ENCODE results near the gene CX3CL1.

GRCh38 chr16:57345021-57345420, 27.3 kb upstream of the CX3CL1 start:
- TF ChIP-seq CTCF (conservative IDR thresholded peaks at IDR 0.05; ENCODE audit: low read length): no peak
- TF ChIP-seq EZH2phosphoT487 (IDR thresholded peaks at IDR 0.05; ENCODE audit: borderline replicate concordance): no peak

Data from Loucy (cell line).